ENCODE measurements around the gene TRAF4. TPM values are rescaled to one million over a fixed set of nuclear protein-coding genes. Genes with fewer than 3 reads are reported as not detected.

TRAF4 gene
- total RNA-seq, 1 experiment from 2014 or later = 227 TPM

DNA sequence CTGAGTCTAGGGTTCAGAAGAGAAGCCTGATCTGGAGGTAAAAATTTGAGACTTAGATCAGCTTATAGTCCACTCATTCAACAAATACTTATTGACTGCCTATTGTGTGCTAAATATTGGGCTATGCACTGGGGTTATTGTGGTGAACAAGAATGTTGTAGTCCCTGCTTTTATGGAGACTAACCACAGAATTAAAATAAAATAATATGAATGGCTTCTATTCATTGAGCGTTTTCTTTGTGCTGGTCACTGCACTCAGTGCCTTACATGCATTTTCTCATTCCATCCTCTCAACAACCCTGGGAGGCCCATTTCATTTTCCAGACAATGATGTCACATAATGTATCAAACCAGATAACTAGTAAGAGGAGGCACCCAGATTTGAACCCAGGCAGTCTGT, 10.5 kb upstream of the TRAF4 start:
- Histone ChIP-seq H3K4ac (ENCODE audit: low read depth, low read length) (no peak overlapping the region), H3K79me1 (ENCODE audit: insufficient read depth, low read depth, low read length, poor library complexity, severe bottlenecking) (no peaks in the 10 kb centered on the region), H3K18ac (ENCODE audit: insufficient read length, low read depth, low read length) (no peak overlapping the region), H2BK5ac (ENCODE audit: insufficient read length, low read length) (no peak overlapping the region), H3K79me2 (ENCODE audit: insufficient read depth, low read length) (no peaks in the 10 kb centered on the region), H2BK120ac (ENCODE audit: low read depth, low read length, poor library complexity, severe bottlenecking) (no peak overlapping the region), H2BK20ac (ENCODE audit: low read depth, low read length, poor library complexity, severe bottlenecking) (no peak overlapping the region), H3K4me2 (ENCODE audit: insufficient read depth, insufficient read length, low read length) (no peak overlapping the region), H2BK12ac (ENCODE audit: insufficient read length, low read depth, low read length) (no peak overlapping the region), H2AK5ac (ENCODE audit: insufficient read length, low read length) (no peak overlapping the region), H3K14ac (ENCODE audit: insufficient read depth, low read length) (no peak overlapping the region), H3K9me3 (ENCODE audit: control insufficient read depth, low read depth, low read length) (no peaks in the 10 kb centered on the region), H4K20me1 (ENCODE audit: control insufficient read depth, insufficient read depth, insufficient read length) (no peaks in the 10 kb centered on the region), H3K23ac (ENCODE audit: insufficient read length, low read depth, low read length) (no peak overlapping the region), H3K4me1 (ENCODE audit: insufficient read depth, low read length) (no peaks in the 10 kb centered on the region), H2BK15ac (ENCODE audit: low read depth, low read length) (no peak overlapping the region), H4K5ac (ENCODE audit: insufficient read length, low read depth, low read length) (no peak overlapping the region), H3K27ac (ENCODE audit: insufficient read length, low read depth, low read length) (no peak overlapping the region), H3K27me3 (ENCODE audit: insufficient read depth, low read length) (no peaks in the 10 kb centered on the region), H4K8ac (replicated peaks; ENCODE audit: insufficient read length, low read depth, low read length) (no peak overlapping the region), H2AFZ (ENCODE audit: low read length) (no peak overlapping the region), H3T11ph (ENCODE audit: low read length) (no peak overlapping the region), H3K56ac (ENCODE audit: insufficient read length, low read depth, low read length) (no peak overlapping the region), H3K9ac (ENCODE audit: extremely low read depth, insufficient read length, low read length) (no peak overlapping the region), H4K91ac (ENCODE audit: insufficient read length, low read depth, low read length) (no peak overlapping the region), H3K23me2 (ENCODE audit: insufficient read length, low read depth, low read length, poor library complexity, severe bottlenecking) (peaks cover 2% of the 10 kb centered on the region)
- TF ChIP-seq, protein P1, sequence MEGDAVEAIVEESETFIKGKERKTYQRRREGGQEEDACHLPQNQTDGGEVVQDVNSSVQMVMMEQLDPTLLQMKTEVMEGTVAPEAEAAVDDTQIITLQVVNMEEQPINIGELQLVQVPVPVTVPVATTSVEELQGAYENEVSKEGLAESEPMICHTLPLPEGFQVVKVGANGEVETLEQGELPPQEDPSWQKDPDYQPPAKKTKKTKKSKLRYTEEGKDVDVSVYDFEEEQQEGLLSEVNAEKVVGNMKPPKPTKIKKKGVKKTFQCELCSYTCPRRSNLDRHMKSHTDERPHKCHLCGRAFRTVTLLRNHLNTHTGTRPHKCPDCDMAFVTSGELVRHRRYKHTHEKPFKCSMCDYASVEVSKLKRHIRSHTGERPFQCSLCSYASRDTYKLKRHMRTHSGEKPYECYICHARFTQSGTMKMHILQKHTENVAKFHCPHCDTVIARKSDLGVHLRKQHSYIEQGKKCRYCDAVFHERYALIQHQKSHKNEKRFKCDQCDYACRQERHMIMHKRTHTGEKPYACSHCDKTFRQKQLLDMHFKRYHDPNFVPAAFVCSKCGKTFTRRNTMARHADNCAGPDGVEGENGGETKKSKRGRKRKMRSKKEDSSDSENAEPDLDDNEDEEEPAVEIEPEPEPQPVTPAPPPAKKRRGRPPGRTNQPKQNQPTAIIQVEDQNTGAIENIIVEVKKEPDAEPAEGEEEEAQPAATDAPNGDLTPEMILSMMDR (conservative IDR thresholded peaks at IDR 0.05) = no peak
- H3K4me3 Mint-ChIP-seq = no peak overlapping the region
- H3K27ac Mint-ChIP-seq = no peak overlapping the region
- H3K27me3 Mint-ChIP-seq (ENCODE audit: low read depth) = no peaks in the 10 kb centered on the region
- no peaks in the 10 kb centered on the region; a peak in 1 of 5 replicates for H3K9me3 Mint-ChIP-seq
- WGBS (ENCODE audit: extremely low coverage, insufficient read length, low lambda C conversion rate) = no CpG with 5 or more reads among the region's 1 CpG
- peaks cover 9 to 24% (median 20%) of the 10 kb centered on the region in 3 experiments; a peak in 5 of 7 replicates for H3K36me3 Mint-ChIP-seq (ENCODE audit: insufficient read depth in 1 of 3, low read depth in 3 of 3)
- no peak for DNase-seq
- peaks cover 3 to 4% of the 10 kb centered on the region in 2 experiments for H3K4me1 Mint-ChIP-seq
